H1 (cell line): ENCODE results near the gene SCAPER. TPM values are rescaled to one million over a fixed set of nuclear protein-coding genes. Genes with fewer than 3 reads are reported as not detected.

Source experiments
- CBX5 ChIP-seq: fragments of 300-800, 300-1000 bp; sonication (generic); IDR thresholded peaks from 2 replicates; pipeline ENCODE4 v1.7.1; 2016; ENCODE audit warnings: antibody characterized with exemption, low read length, low read depth
- CHD7 ChIP-seq: fragments of 300-600 bp; sonication (generic); IDR thresholded peaks from 2 replicates; pipeline ENCODE4 v1.7.1; 2012; ENCODE audit warnings: low read length, moderate library complexity, mild to moderate bottlenecking, inconsistent platforms; ENCODE audit not compliant: insufficient replicate concordance
- EP300 ChIP-seq, 2 experiments: IDR thresholded peaks; 1 replicate in 1 of 2; 2 replicates in 1 of 2; pipeline ENCODE4 v1.6.1; 2011 to 2012; ENCODE audit warnings: low read depth in 2 of 2, low read length in 2 of 2, mild to moderate bottlenecking in 2 of 2, borderline replicate concordance in 1 of 2, inconsistent platforms in 1 of 2, moderate library complexity in 1 of 2
- FOSL1 ChIP-seq: IDR thresholded peaks from 2 replicates; pipeline ENCODE4 v1.6.1; 2011; ENCODE audit warnings: mild to moderate bottlenecking, low read depth, low read length, moderate library complexity; ENCODE audit not compliant: insufficient read depth
- JUND ChIP-seq: IDR thresholded peaks from 2 replicates; pipeline ENCODE4 v1.6.1; 2011; ENCODE audit warnings: mild to moderate bottlenecking, improper control_type of control experiment, low read length
- POLR2A ChIP-seq, 2 experiments: IDR thresholded peaks; 1 replicate in 1 of 2; 2 replicates in 1 of 2; pipeline ENCODE4 v1.6.1; 2011; ENCODE audit warnings: low read depth in 2 of 2, low read length in 2 of 2, mild to moderate bottlenecking in 2 of 2; ENCODE audit errors: control extremely low read depth in 1 of 2
- TAF1 ChIP-seq: IDR thresholded peaks from 2 replicates; pipeline ENCODE4 v1.6.1; 2011; ENCODE audit warnings: mild to moderate bottlenecking, low read depth, low read length
- TBP ChIP-seq: IDR thresholded peaks from 2 replicates; pipeline ENCODE4 v1.6.1; 2011; ENCODE audit warnings: low read depth, low read length, improper control_type of control experiment
- YY1 ChIP-seq: IDR thresholded peaks from 2 replicates; pipeline ENCODE4 v1.6.1; 2011; ENCODE audit warnings: low read depth, mild to moderate bottlenecking, low read length
- polyA plus RNA-seq, 7 experiments: library from polyadenylated mRNA; depleted of rRNA in 3 of 7; stranded (reverse) in 5 of 7; unstranded in 2 of 7; fragments of >200 nt in 5 of 7; fragments of 200-250 nt in 2 of 7; gene quantifications; 1 replicate in 5 of 7; 2 replicates in 1 of 7; 4 replicates in 1 of 7; pipeline versions ENCODE4 v1.2.1 to v1.2.3, GENCODE V29; 2011 to 2013; ENCODE audit warnings: missing spikeins in 2 of 7, mixed read lengths in 2 of 7
- total RNA-seq: library from RNA; stranded (reverse); fragmentation: NEBNext Ultra II Directional; extraction: Animal tissue kit (Norgen Biotek cat#: 25700); gene quantifications from 2 replicates; pipeline ENCODE4 v1.2.1, GENCODE V29; 2021

The SCAPER gene
- total and polyA plus RNA-seq, 2 of the 8 experiments (the other 6 are each of a cell fraction or from before 2014, with no cell fraction given): 1.6 to 6.8 TPM

GRCh38 chr15:76336254-76337058, 568.7 kb downstream of the SCAPER start, which contains the start of gene ISL2 (continued):
- no peak for TF ChIP-seq CHD7
- TF ChIP-seq EP300 (IDR thresholded peaks at IDR 0.05; ENCODE audit: borderline replicate concordance in 1 of 2, low read depth in 2 of 2, low read length in 2 of 2): 0 out of 3 replicates have a peak, but pooled peaks of 1 of the 2 experiments have one; percentile 35
- TF ChIP-seq FOSL1: no peak
- peak; percentile 85 for TF ChIP-seq TAF1
- 0 out of 2 replicates have a peak, but pooled peaks have one; percentile 26 for TF ChIP-seq YY1
- TF ChIP-seq TBP: peak; percentile 92
- TF ChIP-seq POLR2A (IDR thresholded peaks at IDR 0.05; ENCODE audit: control extremely low read depth in 1 of 2, low read depth in 2 of 2, low read length in 2 of 2): peak in 1 of 2 experiments; percentile 83; a peak in 2 of 3 replicates
- no peak for TF ChIP-seq CBX5
- TF ChIP-seq JUND: no peak
